Astrocyte of the spinal cord (primary cell): ENCODE results near the gene UBAP1L.

Experiments used
- DNase-seq: peaks from one replicate; pipeline ENCODE4 v3.0.0; 2011; ENCODE audit warnings: low read depth, low spot score
- H3K4me3 ChIP-seq: 2 replicates; pipeline ENCODE4 v1.5.1; 2011; ENCODE audit warnings: low read depth, mild to moderate bottlenecking, low read length, moderate library complexity
- CTCF ChIP-seq: IDR thresholded peaks from 2 replicates; pipeline ENCODE4 v1.5.1; 2012; ENCODE audit warnings: low read depth, mild to moderate bottlenecking, low read length, inconsistent platforms
- in situ Hi-C: cut with HindIII; loops from 2 replicates; pipeline ENCODE4 v1.10.0; 2017; ENCODE audit warnings: low sequenced_read_pairs

UBAP1L gene

GRCh38 chr15:65092911-65093792, 21.8 kb downstream of the UBAP1L start:
- DNase-seq = no peak
- no peak overlapping the region for H3K4me3 ChIP-seq
- in situ Hi-C loops = no loop called here
- TF ChIP-seq CTCF = no peak

- in situ Hi-C loops = no loop called here
- DNase-seq = no peak
- TF ChIP-seq CTCF = no peak
- H3K4me3 ChIP-seq = no peak overlapping the region
Measured at GRCh38 chr15:65091946-65092770, 22.8 kb downstream of the UBAP1L start.

- DNase-seq = no peak
- in situ Hi-C loops = no loop called here
- TF ChIP-seq CTCF = no peak
- H3K4me3 ChIP-seq = no peak overlapping the region
Measured at GRCh38 chr15:65089206-65089824, 25.7 kb downstream of the UBAP1L start.

- in situ Hi-C loops = no loop called here
- no peak overlapping the region for H3K4me3 ChIP-seq
- TF ChIP-seq CTCF = no peak
- no peak for DNase-seq
Measured at GRCh38 chr15:65088643-65089021, 26.4 kb downstream of the UBAP1L start.

- in situ Hi-C loops = no loop called here
- H3K4me3 ChIP-seq = no peak overlapping the region
- TF ChIP-seq CTCF = no peak
- DNase-seq = no peak
Measured at GRCh38 chr15:65087873-65088642, 26.9 kb downstream of the UBAP1L start.

- in situ Hi-C loops = no loop called here
- TF ChIP-seq CTCF = no peak
- no peak overlapping the region for H3K4me3 ChIP-seq
- no peak for DNase-seq
Measured at GRCh38 chr15:65087411-65087810, 27.6 kb downstream of the UBAP1L start.
